GM18858 (cell line): ENCODE results near the gene MBD3L2B.

Experiments used
- ATAC-seq: cut with Tn5 transposase; IDR thresholded peaks from one replicate; pipeline ENCODE4 v1.9.1; 2021; ENCODE audit not compliant: unreplicated experiment

MBD3L2B gene

DNA sequence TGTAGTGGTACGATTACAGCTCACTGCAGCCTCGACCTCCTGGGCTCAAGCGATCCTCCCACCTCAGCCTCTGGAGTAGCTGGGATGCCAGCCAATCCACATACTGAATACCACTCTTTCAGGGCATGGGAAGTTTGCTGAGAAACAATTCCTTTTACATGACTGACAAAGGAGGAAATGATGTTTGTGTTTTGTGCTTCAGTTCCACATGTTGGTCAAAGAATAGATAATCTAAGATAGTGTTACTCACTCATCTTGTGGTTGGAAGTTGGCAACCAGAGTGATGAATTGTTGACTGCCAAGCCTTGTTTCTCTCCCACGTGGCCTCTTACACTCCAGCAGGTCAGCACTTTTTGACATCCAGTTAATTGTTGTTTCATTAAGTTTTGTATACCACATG is 7.6 kb downstream of the MBD3L2B start:
- no peak for ATAC-seq

- no peak for ATAC-seq
Measured at GRCh38 chr19:7010722-7011593, 10.3 kb downstream of the MBD3L2B start.

DNA sequence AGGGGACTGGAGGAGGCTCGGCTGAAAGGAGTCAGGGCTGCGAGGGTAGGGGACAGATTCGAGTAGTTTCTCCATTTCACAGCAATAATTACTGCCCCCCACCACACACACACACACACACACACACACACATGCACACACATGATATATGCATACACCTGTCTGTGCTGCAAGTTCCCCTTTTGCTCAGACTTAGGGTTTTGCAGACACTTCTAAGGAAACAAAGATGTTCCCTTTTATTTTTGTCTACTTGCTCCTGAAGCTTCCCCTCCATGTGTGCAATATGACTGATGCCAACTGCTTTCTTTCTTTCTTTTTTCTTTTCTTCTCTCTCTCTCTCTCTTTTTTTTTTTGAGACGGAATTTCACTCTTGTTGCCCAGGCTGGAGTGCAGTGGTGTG is 13.4 kb downstream of the MBD3L2B start:
- ATAC-seq: no peak

- ATAC-seq: no peak
Measured at GRCh38 chr19:7006135-7006704, 15.0 kb downstream of the MBD3L2B start.

DNA sequence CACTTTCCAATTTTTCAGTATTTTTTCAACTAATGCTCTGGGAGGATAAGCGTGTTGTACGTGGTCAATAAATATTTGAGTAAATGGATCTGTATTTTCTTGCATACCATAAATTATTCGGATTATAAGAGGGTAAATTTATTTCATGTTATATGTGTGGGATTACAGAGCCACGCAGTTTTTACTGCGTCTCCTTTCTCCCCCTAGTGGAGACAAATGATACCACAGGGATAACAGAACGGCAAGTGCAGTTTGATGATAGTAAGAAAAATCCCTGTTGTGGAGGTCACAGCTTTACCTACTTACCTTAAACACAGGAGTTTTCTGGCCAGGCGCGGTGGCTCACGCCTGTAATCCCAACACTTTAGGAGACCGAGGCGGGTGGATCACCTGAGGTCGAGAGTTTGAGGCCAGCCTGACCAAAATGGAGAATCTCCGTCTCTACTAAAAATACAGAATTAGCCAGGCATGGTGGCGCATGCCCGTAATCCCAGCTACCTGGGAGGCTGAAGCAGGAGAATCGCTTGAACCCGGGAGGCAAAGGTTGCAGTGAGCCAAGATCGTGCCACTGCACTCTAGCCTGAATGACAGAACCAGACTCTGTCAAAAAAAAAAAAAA is 16.8 kb downstream of the MBD3L2B start:
- no peak for ATAC-seq

- no peak for ATAC-seq
Measured at GRCh38 chr19:7000816-7001215, 20.4 kb downstream of the MBD3L2B start.

DNA sequence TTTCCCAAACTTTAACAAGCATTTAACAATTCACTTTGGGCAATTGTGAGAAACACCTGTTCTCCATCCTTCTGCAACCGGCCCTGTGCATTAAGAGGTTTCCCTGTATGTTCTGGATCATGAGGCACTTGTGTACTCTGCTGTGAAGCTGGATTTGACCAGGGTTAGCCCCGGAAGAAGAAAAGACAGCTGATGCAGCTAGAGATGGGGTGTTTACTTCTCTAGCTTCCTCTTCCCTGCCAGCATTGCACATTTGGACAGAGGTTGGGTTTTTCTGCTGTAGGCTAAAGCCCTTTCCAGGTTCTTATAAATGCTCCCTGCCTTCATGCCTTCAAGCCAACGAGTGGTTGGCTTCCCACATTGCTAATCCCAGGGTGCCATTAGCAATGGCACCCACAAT is 20.9 kb downstream of the MBD3L2B start:
- no peak for ATAC-seq

GRCh38 chr19:6999933-7000332 is 21.3 kb downstream of the MBD3L2B start:
- ATAC-seq: no peak

GRCh38 chr19:6997679-6998445 is 23.4 kb downstream of the MBD3L2B start:
- ATAC-seq: no peak

DNA sequence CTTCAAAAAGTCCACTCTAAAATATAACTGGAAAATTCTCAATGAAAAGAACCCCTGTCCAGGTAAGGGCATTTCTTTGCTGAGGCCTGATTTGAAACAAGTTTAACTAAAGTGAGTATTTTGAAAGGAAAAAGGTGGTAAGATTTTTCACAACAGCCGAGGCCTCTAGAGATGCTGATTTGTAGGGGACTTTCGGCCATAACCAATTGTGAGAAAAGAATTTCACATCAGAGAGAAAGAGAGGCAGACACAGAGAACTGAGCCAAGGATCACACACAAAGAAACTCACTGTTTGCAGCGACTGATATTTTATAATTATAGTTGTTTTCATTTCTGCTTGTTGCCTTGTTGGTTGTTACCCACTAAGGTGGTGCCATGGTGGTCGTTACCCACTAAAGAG is 24.4 kb downstream of the MBD3L2B start:
- ATAC-seq: no peak

- ATAC-seq: no peak
Measured at GRCh38 chr19:6995054-6995453, 26.2 kb downstream of the MBD3L2B start.

- ATAC-seq: no peak
Measured at GRCh38 chr19:6988257-6988656, 33.0 kb downstream of the MBD3L2B start.

GRCh38 chr19:6987850-6988249 is 33.4 kb downstream of the MBD3L2B start:
- ATAC-seq: no peak

- no peak for ATAC-seq
Measured at GRCh38 chr19:6983448-6983847, 37.8 kb downstream of the MBD3L2B start.

DNA sequence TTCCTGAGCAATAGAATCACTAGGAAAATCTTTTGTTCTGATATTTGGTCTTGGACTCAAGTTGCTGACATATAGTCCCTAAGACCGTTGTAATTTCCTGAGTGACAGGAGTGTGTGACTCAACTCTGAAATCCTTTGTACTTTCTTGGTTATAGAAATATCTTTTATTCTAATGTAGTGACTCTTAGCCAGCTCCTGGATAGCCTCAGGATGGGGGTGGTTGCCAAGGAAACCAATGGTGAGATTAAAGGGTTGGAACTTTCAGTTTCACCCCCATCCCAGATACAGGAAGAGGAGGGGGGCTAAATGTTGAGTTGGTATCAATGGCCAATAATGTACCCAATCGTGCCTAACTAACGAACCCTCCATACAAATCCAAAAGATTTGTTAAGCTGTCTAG is 41.8 kb downstream of the MBD3L2B start:
- no peak for ATAC-seq

DNA sequence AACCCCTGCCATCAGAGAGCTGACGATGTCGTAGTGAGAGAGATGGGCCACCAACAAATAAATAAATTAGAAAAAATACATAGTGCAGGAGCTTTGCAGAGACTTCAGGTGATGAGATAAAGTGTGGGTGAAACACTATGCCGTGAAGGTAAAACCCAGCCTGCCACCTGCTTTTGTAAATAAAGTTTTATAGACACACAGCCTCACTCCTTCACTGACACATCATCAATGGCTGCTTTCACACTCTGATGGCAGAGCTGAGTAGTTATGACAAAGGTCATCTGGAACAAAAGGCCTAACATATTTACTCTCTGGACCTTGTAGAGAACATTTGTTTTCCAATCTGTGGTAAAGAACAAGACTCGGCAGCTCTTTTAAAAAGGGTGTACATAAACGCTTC is 45.0 kb downstream of the MBD3L2B start:
- no peak for ATAC-seq

DNA sequence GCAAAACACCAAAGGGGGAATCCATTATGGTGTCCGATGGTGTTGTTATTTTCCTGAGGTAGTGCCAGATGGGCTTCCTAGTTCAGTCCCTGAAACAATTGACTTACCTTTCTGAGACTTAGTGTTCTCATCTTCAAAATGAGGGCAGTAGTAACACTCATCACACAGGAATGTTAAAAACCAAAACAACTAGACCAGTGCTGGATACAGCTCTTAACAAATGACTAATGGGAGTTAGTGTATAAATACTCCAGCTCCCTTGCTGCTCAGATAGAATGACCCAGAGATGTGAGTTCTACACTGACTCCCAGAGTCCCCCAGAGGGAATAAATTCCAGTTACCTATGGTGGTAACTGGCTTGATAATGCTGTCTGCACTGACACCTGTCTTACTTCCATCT is 49.9 kb downstream of the MBD3L2B start:
- no peak for ATAC-seq

GRCh38 chr19:6970443-6970842 is 50.8 kb downstream of the MBD3L2B start:
- no peak for ATAC-seq

DNA sequence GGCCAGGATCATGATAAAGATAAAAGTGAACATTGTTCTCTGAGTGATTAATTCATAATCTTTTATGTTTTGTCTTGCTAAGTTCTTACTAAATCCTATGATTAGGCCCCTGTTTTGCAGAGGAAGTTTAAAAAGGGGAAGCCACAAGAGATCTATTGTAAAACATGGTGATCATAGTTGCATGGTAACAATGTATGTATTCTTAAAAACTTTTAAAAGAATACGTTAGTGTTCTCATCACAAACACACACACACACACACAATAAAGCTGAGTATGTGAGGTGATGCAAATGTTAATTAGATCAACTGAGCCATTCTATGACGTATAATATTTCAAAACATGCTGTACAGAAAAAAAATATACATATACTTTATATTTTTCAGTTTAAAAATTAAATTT is 51.2 kb downstream of the MBD3L2B start:
- ATAC-seq: no peak

- ATAC-seq: no peak
Measured at GRCh38 chr19:6969490-6969889, 51.7 kb downstream of the MBD3L2B start.
